GM12874 (cell line): ENCODE results near the gene CCT7.
A peak's percentile ranks its signal among the peaks of the same experiment; 100 is the strongest.

Source experiments
- TF ChIP-seq, protein P1 (sequence below): IDR thresholded peaks from 2 replicates; pipeline ENCODE4 v1.5.1; 2011; ENCODE audit warnings: low read depth, mild to moderate bottlenecking, control low read depth, low read length, moderate library complexity; ENCODE audit not compliant: insufficient read depth

CCT7 gene

DNA sequence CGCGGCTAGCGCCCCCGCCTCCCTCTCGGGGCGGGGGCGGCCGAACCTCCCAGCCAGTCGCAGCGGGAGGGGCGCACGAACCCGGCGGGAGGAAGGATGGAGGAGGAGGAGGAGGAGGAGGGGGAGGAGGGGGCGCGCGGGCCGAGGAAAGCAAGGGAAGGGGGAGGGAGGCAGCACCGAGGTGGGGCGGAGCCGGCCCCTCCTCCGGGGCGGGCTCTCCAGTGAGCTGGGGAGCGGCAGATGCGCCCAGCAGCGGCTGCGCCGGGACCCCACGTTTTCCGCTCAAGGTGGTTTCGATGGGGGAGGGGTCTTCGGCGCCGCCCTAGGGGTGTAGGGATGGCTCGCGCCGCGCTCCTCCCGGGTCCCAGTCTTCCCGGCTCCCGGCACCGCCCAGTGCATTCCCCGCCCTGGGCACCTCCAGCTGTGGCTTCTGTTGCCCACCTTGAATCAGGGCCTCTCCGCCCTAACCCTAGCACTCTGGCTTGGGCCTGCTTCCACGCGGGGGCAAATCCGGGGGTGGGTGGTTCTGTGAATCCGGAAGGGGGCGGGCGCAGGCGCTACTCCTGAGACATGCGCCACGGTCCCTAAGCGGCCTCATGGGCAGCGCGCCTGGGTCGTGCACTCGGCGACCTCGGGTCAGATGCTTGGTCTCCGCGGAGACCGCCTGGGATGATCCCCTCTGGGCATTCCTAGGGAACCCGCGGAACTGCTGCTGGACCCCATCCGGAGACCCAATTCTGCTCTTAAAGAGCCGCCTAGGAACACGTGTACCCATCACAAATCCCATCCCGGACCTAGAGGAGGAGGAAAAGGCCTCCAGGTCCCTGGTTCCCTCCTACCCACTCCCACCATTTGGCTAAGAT, 50.4 kb downstream of the CCT7 start, which contains the start of gene FBXO41:
Gene FBXO41, minus strand, starts transcription at position 183 of the 863 bp plus-strand sequence. CDS start 14,848 bp downstream, outside the sequence.
- TF ChIP-seq, protein P1, sequence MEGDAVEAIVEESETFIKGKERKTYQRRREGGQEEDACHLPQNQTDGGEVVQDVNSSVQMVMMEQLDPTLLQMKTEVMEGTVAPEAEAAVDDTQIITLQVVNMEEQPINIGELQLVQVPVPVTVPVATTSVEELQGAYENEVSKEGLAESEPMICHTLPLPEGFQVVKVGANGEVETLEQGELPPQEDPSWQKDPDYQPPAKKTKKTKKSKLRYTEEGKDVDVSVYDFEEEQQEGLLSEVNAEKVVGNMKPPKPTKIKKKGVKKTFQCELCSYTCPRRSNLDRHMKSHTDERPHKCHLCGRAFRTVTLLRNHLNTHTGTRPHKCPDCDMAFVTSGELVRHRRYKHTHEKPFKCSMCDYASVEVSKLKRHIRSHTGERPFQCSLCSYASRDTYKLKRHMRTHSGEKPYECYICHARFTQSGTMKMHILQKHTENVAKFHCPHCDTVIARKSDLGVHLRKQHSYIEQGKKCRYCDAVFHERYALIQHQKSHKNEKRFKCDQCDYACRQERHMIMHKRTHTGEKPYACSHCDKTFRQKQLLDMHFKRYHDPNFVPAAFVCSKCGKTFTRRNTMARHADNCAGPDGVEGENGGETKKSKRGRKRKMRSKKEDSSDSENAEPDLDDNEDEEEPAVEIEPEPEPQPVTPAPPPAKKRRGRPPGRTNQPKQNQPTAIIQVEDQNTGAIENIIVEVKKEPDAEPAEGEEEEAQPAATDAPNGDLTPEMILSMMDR: no peak

DNA sequence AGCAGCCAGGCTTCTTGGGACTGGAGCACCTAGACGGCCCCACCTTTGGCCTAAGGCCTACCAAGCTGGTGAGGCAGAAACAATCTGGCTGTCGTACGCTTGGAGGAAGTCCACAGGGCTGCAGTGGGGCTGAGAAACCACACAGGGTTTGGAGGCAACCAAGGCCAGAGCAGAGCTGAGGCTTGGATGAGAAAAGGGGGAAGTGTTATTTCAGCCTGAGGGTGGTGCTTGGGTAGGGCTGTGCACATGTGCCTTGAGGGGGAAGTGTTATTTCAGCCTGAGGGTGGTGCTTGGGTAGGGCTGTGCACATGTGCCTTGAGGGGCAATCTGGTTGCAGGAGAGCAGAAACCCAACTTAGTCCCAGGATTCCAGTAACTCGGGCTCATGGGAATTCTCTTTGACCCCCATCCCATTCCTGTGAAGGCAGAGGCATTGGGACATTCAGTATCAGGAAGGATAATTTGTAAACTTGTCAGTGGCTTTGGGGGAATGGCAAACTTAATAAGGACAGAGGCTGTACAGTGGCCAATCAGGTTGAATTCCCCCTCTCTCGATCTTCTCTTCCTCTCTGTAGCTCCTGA, 51.1 kb downstream of the CCT7 start:
- TF ChIP-seq, protein P1: no peak

DNA sequence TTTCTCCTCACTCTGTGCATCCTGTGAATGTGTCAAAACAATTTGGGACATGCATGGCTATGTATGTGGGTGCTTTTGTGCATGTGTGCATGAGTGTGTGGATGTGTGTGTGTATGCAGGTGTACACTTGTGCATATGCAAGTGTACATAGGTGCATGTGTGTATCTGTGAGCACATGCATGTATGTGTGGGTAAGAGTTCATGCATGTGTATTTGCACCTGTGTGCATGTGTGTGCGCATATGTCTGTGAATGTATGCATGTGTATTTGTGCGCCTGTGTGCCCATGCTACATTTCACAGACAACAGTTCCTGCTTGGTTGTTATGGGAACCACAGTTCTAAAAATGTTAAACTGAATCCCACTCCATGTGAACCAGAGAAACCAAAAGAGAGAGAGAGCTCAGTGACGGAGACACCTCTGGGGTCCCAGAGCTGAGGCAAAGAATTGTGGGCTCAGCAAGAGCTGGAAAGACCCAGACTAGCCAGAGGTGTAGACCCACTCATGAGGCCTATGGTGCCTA, 52.1 kb downstream of the CCT7 start:
- TF ChIP-seq, protein P1: no peak

DNA sequence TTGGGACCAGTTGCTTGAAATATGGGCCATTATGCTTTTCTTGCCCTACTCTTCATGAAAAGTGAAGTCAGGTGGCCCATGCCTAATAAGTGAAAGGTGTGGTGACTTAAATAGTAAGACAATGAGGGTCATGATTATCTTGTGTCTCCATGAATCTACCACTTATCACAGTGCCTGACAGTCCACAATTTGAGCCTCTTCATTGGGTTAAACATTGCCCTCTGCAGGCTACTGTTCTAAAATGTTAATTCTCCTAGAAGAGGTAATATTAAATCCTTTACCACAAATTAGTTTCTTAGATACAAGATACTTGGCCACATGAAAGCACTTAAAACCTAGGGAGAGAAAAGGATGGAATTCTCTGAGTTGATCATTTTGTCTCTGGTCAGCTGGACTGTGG, 55.2 kb downstream of the CCT7 start:
- TF ChIP-seq, protein P1: no peak

DNA sequence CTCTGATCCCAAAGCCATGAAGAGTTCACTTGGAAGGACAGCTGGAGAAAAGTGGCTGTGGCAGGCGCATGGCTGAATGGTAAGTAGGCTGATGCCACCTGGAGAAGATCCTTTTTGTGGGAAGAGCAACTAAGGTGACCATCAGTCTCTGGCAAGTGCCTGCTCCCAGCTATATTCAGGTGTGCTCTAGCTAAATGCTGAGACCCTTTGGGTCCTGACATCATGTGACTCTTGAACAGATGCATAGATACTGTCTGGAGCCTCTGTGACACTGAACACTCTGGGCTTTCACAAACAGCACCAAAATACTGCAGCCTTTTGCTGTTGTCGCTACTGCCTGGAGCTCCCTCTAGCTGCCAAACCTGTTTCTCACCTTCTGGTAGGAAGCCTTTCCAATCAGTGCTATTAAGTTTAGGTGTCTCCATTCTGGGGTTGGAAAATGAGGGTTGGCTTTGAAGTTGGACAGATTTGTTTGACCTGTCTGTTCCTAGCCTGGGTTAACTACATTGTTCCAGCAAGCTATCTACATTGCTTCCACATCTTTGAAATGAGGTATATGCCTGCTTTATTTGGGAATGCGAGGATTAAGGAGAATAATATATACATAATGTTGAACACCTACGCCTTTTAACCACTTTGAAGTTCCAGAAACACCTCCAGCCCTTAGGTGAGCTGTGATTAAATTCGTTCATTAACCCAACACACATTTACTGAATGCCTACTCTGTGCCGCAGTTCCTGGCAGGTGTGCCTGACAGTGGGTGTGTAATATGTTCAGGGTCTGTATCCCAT, 56.1 kb downstream of the CCT7 start:
- TF ChIP-seq, protein P1: peak; percentile 77

DNA sequence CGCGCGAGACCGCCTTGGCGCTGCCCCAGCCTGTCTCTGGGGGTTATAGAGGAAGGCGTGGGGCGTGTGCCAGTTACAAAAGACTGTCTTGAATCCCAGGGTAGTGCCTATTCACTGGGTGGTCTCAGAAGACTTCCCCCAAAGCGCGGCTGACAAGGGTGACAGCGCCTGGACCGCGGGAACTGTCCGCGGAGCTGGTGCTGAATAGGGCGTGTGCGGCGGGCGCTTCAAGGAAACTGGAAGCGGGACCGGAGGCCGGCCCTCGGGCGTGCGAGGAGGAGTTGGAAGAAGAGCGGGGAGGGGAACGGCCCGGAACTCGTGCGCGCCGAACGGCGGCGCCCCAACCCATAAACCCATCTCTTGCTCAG, 57.0 kb downstream of the CCT7 start:
- TF ChIP-seq, protein P1: no peak
